DND-41 (cell line): ENCODE measurements around the gene FLVCR2.

Experiments used
- EZH2 ChIP-seq: IDR thresholded peaks from 3 replicates; pipeline ENCODE4 v1.6.1; 2012; ENCODE audit warnings: borderline replicate concordance, low read depth, mild to moderate bottlenecking, moderate library complexity, low read length, inconsistent platforms; ENCODE audit not compliant: severe bottlenecking
- TF ChIP-seq, protein P1 (sequence below): IDR thresholded peaks from 2 replicates; pipeline ENCODE4 v1.5.1; 2012; ENCODE audit warnings: borderline replicate concordance, low read length, moderate library complexity, mild to moderate bottlenecking; ENCODE audit not compliant: poor library complexity, severe bottlenecking; ENCODE audit errors: extremely low read depth

DNA sequence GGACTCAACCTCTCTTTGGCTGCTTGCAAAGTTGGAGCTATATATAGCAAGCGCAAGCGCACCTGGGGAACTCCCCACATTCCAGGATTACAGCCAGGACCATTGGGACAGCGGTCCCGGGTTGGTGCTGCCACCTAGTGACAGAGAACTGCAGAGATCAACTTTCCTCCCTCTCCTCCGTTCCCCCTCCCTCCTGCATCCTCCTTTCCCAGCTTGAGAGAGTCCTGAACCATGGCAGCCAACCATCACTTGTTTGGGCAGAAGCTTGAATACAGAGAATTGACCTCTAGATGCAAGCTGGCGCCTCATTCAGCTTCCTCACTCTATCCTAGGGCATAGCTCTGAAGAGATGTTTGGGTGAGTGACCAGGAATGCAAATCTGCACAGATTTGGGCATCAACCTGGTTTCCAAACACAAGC lies 17.4 kb upstream of the FLVCR2 start:
- TF ChIP-seq, protein P1, sequence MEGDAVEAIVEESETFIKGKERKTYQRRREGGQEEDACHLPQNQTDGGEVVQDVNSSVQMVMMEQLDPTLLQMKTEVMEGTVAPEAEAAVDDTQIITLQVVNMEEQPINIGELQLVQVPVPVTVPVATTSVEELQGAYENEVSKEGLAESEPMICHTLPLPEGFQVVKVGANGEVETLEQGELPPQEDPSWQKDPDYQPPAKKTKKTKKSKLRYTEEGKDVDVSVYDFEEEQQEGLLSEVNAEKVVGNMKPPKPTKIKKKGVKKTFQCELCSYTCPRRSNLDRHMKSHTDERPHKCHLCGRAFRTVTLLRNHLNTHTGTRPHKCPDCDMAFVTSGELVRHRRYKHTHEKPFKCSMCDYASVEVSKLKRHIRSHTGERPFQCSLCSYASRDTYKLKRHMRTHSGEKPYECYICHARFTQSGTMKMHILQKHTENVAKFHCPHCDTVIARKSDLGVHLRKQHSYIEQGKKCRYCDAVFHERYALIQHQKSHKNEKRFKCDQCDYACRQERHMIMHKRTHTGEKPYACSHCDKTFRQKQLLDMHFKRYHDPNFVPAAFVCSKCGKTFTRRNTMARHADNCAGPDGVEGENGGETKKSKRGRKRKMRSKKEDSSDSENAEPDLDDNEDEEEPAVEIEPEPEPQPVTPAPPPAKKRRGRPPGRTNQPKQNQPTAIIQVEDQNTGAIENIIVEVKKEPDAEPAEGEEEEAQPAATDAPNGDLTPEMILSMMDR = peak; percentile 90
- TF ChIP-seq EZH2 = no peak
